D721Med (cell line): ENCODE data around the gene HIVEP2.

Experiments used
- DNase-seq: peaks from one replicate; pipeline ENCODE4 v3.0.0; 2011; ENCODE audit warnings: low spot score; ENCODE audit not compliant: insufficient read length
- FAIRE-seq: peaks from 2 replicates; lab custom pipeline; 2011; peaks lifted over from hg19 to GRCh38; lab: Jason Lieb, UNC
- TF ChIP-seq, protein P1 (sequence below): IDR thresholded peaks from 2 replicates; pipeline ENCODE4 v1.5.1; 2012; ENCODE audit warnings: mild to moderate bottlenecking, control low read depth; ENCODE audit not compliant: insufficient read depth; ENCODE audit errors: missing control alignments

Gene HIVEP2

DNA sequence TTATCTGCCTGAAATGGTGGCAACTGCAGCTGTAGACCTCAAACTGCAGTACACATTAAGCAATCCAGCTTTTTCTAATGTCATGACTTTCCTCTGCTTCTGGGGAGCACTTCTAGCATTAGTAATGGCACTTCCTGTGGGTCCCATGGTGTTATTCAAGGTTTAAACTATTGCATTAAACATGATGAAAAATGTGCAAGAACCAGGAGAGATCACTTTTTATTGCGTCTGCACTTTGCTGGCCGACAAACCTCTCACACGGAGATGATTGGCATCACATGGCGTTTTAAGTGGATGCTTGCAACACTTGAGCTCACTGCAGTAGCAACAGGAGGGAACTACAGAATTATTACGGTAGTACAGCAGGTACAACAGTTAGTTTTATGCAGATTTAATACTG lies 148.4 kb downstream of the HIVEP2 start:
- no peak for FAIRE-seq
- DNase-seq, result no peak
- TF ChIP-seq, protein P1, sequence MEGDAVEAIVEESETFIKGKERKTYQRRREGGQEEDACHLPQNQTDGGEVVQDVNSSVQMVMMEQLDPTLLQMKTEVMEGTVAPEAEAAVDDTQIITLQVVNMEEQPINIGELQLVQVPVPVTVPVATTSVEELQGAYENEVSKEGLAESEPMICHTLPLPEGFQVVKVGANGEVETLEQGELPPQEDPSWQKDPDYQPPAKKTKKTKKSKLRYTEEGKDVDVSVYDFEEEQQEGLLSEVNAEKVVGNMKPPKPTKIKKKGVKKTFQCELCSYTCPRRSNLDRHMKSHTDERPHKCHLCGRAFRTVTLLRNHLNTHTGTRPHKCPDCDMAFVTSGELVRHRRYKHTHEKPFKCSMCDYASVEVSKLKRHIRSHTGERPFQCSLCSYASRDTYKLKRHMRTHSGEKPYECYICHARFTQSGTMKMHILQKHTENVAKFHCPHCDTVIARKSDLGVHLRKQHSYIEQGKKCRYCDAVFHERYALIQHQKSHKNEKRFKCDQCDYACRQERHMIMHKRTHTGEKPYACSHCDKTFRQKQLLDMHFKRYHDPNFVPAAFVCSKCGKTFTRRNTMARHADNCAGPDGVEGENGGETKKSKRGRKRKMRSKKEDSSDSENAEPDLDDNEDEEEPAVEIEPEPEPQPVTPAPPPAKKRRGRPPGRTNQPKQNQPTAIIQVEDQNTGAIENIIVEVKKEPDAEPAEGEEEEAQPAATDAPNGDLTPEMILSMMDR, result no peak

GRCh38 chr6:142796024-142796423 lies 149.0 kb downstream of the HIVEP2 start:
- no peak for FAIRE-seq
- TF ChIP-seq, protein P1, result no peak
- no peak for DNase-seq

DNA sequence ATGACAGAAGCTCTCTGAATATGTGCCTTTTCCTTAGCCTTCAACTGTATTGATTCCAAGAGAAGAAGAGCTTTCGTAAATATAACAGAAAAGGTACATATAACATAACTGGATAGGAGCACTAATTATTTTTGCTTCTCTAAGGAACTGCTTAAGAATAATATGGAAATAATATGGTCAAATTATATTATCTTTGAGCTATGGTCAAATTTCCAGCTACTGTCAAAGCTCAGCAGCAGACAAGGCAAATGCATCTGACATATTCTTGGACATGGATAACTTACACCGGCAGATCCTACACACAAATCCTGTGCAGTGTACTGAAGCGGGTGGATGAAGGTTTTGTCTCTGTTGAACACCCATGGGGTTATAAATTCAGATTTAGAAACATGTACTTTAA lies 150.6 kb downstream of the HIVEP2 start:
- DNase-seq (no peak), FAIRE-seq (no peak)
- TF ChIP-seq, protein P1, result no peak

DNA sequence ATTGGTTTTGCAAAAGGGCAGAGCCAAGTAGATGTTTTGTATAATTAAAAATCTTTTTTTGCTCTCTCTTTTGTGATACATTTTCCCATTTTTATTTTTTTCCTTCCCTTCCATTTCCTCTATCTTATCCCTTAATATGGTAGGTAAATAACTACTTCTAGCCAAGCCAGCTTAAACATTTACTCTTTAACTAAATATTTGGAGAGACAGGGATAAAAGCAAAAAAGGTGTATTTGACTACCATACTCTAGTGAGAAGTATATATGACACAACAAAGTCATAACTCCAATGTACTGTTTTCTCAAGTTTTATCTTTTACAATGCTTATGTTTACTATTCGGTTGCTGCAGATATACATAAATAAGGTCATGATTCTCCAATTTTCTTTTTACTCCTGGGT lies 154.7 kb downstream of the HIVEP2 start:
- no peak for FAIRE-seq
- TF ChIP-seq, protein P1, result no peak
- no peak for DNase-seq

- FAIRE-seq, result no peak
- TF ChIP-seq, protein P1, result no peak
- no peak for DNase-seq
Observed at GRCh38 chr6:142787422-142787821, 157.6 kb downstream of the HIVEP2 start.

DNA sequence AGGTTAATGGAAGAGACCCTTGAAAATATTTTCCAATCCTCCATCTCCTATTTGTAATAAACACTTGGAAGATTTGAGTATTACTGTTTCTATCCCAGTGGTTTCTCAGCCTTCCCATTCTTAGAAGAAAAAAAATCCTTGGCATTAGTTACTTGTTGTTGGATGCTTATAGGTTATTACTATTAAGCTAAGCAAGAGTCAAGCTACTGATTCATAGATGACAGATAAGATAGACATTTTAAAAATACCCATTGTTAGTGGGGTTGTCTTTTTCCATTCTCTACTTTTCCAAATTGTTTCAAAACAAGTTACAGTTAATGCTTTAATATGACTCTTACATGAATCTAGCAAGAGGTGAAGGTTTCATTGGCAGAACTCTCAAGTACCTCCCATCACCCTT lies 158.5 kb downstream of the HIVEP2 start:
- DNase-seq, result no peak
- TF ChIP-seq, protein P1, result no peak
- FAIRE-seq, result no peak

DNA sequence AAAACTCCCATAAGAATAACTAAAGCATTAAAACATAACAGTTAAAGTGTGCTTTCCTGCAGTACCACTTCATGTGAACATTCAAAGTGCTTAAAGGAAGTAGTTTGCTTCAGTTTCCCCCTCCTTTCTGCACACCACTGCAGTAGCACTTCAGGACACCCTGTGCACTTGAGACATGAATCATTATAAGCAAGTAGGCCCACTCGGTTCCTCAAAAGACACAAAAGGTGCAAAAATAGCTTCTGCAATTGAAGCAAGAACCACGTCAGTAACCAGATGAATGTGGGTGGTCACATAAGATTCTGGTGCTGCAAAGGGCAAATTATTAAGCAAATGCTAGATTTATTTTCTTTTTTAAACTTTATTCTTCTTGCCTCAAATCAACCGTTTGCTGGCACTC lies 160.6 kb downstream of the HIVEP2 start:
- no peak for DNase-seq
- no peak for FAIRE-seq
- TF ChIP-seq, protein P1, result no peak
